ENCODE data around the gene L3MBTL4. TPM values are rescaled to one million over a fixed set of nuclear protein-coding genes. Genes with fewer than 3 reads are reported as not detected.

Gene L3MBTL4
- total and polyA plus RNA-seq, 3 experiments from 2014 or later, result 0.07 to 0.18 (median 0.13) TPM

GRCh38 chr18:5986257-5986931 is 428.3 kb downstream of the L3MBTL4 start:
- no peak for DNase-seq
- ChIA-PET POLR2A (no interaction called here), CTCF (no interaction called here)
- no peaks in the 10 kb centered on the region for H3K27me3 ChIP-seq (ENCODE audit: insufficient read depth, low read length, poor library complexity, severe bottlenecking)
- H3K27ac Mint-ChIP-seq, result no peak overlapping the region
- no peak overlapping the region for H3K4me3 ChIP-seq (ENCODE audit: low read length)
- H3K4me1 Mint-ChIP-seq, result no peaks in the 10 kb centered on the region
- H3K36me3 Mint-ChIP-seq, result no peaks in the 10 kb centered on the region
- no peaks in the 10 kb centered on the region for H3K9me3 ChIP-seq (ENCODE audit: low read length)
- peaks cover 0 to 3% (median 0%) of the 10 kb centered on the region in 5 donors for H3K9me3 Mint-ChIP-seq
- H3K36me3 ChIP-seq (ENCODE audit: insufficient read depth, low read length), result no peaks in the 10 kb centered on the region
- H3K27me3 Mint-ChIP-seq, result no peaks in the 10 kb centered on the region
- no peak overlapping the region for H3K4me3 Mint-ChIP-seq
- H3K27ac ChIP-seq (ENCODE audit: low read depth, low read length), result no peak overlapping the region
- no peaks in the 10 kb centered on the region for H3K4me1 ChIP-seq (ENCODE audit: insufficient read depth, low read length)

DNA sequence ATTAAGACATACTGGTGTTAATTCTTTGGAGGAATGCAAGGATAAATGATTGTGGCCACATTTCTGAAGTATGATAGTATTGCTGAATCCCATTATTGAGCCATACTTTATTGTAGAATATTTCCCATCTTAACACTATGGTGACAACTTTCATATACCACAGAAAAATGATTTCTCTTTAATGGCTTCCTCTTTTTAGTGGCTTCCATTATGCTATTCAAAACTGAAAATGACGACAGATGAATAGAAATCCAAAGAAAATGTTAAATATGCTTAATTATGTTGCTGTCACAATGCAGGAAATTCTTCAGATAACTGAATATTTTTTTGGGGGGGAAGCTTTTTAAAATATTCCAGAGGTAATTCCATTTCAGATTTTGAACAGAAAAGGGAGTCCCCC is 430.5 kb downstream of the L3MBTL4 start:
- Histone ChIP-seq H3K36me3 (ENCODE audit: insufficient read depth, low read length) (no peaks in the 10 kb centered on the region), H3K9me3 (ENCODE audit: low read length) (no peaks in the 10 kb centered on the region), H3K4me1 (ENCODE audit: insufficient read depth, low read length) (no peaks in the 10 kb centered on the region), H3K27me3 (ENCODE audit: insufficient read depth, low read length, poor library complexity, severe bottlenecking) (no peaks in the 10 kb centered on the region), H3K27ac (ENCODE audit: low read depth, low read length) (no peak overlapping the region), H3K4me3 (ENCODE audit: low read length) (no peak overlapping the region)
- no peak for DNase-seq
- no peaks in the 10 kb centered on the region for H3K36me3 Mint-ChIP-seq
- peaks cover 0 to 3% (median 0%) of the 10 kb centered on the region in 5 donors for H3K9me3 Mint-ChIP-seq
- H3K27ac Mint-ChIP-seq, result no peak overlapping the region
- ChIA-PET CTCF (no interaction called here), POLR2A (no interaction called here)
- H3K4me3 Mint-ChIP-seq, result no peak overlapping the region
- no peaks in the 10 kb centered on the region for H3K4me1 Mint-ChIP-seq
- no peaks in the 10 kb centered on the region for H3K27me3 Mint-ChIP-seq

DNA sequence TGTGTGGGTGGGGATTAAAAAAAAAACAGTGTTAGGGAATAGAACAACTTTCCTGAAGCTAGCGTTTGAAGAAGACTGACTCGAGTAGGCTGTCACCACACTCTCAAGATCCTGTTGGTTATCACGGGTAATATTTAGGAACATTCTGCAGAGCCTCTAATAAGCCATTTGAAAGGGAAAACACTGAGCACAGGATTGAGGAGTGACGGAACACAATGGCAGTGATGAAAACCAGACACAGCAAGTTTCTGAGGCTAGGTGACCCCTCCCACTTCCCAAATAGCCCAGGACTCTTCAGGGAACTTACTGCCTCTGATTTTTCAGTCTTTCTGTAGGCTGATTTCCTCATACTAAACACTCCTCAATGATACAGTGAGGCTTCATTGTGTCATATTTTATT is 431.2 kb downstream of the L3MBTL4 start:
- Mint-ChIP-seq H3K4me1 (no peaks in the 10 kb centered on the region), H3K27me3 (no peaks in the 10 kb centered on the region), H3K9me3 (peaks cover 0 to 3% (median 0%) of the 10 kb centered on the region in 5 donors), H3K4me3 (no peak overlapping the region), H3K27ac (no peak overlapping the region), H3K36me3 (no peaks in the 10 kb centered on the region)
- H3K4me3 ChIP-seq (ENCODE audit: low read length), result no peak overlapping the region
- CTCF ChIA-PET, result no interaction called here
- H3K27ac ChIP-seq (ENCODE audit: low read depth, low read length), result no peak overlapping the region
- H3K9me3 ChIP-seq (ENCODE audit: low read length), result no peaks in the 10 kb centered on the region
- no peaks in the 10 kb centered on the region for H3K36me3 ChIP-seq (ENCODE audit: insufficient read depth, low read length)
- POLR2A ChIA-PET, result no interaction called here
- no peak for DNase-seq
- H3K27me3 ChIP-seq (ENCODE audit: insufficient read depth, low read length, poor library complexity, severe bottlenecking), result no peaks in the 10 kb centered on the region
- no peaks in the 10 kb centered on the region for H3K4me1 ChIP-seq (ENCODE audit: insufficient read depth, low read length)

DNA sequence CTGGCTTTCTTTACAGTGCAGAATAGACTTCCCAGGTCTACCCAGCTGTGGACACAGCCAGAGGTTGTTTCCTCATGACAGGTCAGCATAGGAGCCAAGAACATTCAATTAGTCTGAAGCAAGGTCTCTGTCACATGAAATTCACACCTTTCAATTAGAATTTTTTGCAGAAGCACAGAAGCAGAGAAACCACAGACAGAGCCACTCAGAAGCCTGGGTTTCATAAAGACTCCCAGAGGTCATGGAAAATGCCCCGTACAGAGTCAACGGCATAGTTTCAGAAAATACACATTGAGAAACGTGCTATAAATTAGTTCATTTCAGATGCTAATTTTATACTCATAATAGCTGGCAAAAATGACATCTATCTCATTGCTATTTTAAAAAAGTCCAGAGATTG is 432.4 kb downstream of the L3MBTL4 start:
- H3K9me3 ChIP-seq (ENCODE audit: low read length), result no peaks in the 10 kb centered on the region
- ChIA-PET POLR2A (no interaction called here), CTCF (no interaction called here)
- H3K4me1 ChIP-seq (ENCODE audit: insufficient read depth, low read length), result no peaks in the 10 kb centered on the region
- H3K9me3 Mint-ChIP-seq, result peaks cover 0 to 3% (median 0%) of the 10 kb centered on the region in 5 donors
- no peaks in the 10 kb centered on the region for H3K4me1 Mint-ChIP-seq
- DNase-seq, result no peak
- H3K36me3 ChIP-seq (ENCODE audit: insufficient read depth, low read length), result no peaks in the 10 kb centered on the region
- no peaks in the 10 kb centered on the region for H3K27me3 ChIP-seq (ENCODE audit: insufficient read depth, low read length, poor library complexity, severe bottlenecking)
- no peaks in the 10 kb centered on the region for H3K27me3 Mint-ChIP-seq
- no peak overlapping the region for H3K4me3 Mint-ChIP-seq
- no peaks in the 10 kb centered on the region for H3K36me3 Mint-ChIP-seq
- H3K27ac Mint-ChIP-seq, result no peak overlapping the region
- no peak overlapping the region for H3K27ac ChIP-seq (ENCODE audit: low read depth, low read length)
- no peak overlapping the region for H3K4me3 ChIP-seq (ENCODE audit: low read length)

GRCh38 chr18:5980721-5981120 is 434.0 kb downstream of the L3MBTL4 start:
- H3K27me3 Mint-ChIP-seq, result no peaks in the 10 kb centered on the region
- no peak overlapping the region for H3K4me3 ChIP-seq (ENCODE audit: low read length)
- POLR2A ChIA-PET, result no interaction called here
- no peak overlapping the region for H3K27ac Mint-ChIP-seq
- DNase-seq, result no peak
- no peaks in the 10 kb centered on the region for H3K36me3 ChIP-seq (ENCODE audit: insufficient read depth, low read length)
- no peaks in the 10 kb centered on the region for H3K4me1 Mint-ChIP-seq
- no peaks in the 10 kb centered on the region for H3K27me3 ChIP-seq (ENCODE audit: insufficient read depth, low read length, poor library complexity, severe bottlenecking)
- no peaks in the 10 kb centered on the region for H3K4me1 ChIP-seq (ENCODE audit: insufficient read depth, low read length)
- H3K9me3 Mint-ChIP-seq, result peaks cover 0 to 2% (median 0%) of the 10 kb centered on the region in 5 donors
- peak overlapping the region in 1 of 7 donors; percentile 36 for H3K4me3 Mint-ChIP-seq
- CTCF ChIA-PET, result no interaction called here
- H3K36me3 Mint-ChIP-seq, result no peaks in the 10 kb centered on the region
- no peaks in the 10 kb centered on the region for H3K9me3 ChIP-seq (ENCODE audit: low read length)
- H3K27ac ChIP-seq (ENCODE audit: low read depth, low read length), result no peak overlapping the region

- Histone ChIP-seq H3K36me3 (ENCODE audit: insufficient read depth, low read length) (no peaks in the 10 kb centered on the region), H3K4me1 (ENCODE audit: insufficient read depth, low read length) (no peaks in the 10 kb centered on the region), H3K9me3 (ENCODE audit: low read length) (no peaks in the 10 kb centered on the region), H3K4me3 (ENCODE audit: low read length) (no peak overlapping the region), H3K27ac (ENCODE audit: low read depth, low read length) (no peak overlapping the region), H3K27me3 (ENCODE audit: insufficient read depth, low read length, poor library complexity, severe bottlenecking) (no peaks in the 10 kb centered on the region)
- CTCF ChIA-PET, result no interaction called here
- Mint-ChIP-seq H3K27me3 (no peaks in the 10 kb centered on the region), H3K27ac (no peak overlapping the region), H3K36me3 (no peaks in the 10 kb centered on the region), H3K4me3 (no peak overlapping the region), H3K4me1 (no peaks in the 10 kb centered on the region), H3K9me3 (no peaks in the 10 kb centered on the region)
- POLR2A ChIA-PET, result no interaction called here
- no peak for DNase-seq
Measured at GRCh38 chr18:5979971-5980457, 434.7 kb downstream of the L3MBTL4 start.

GRCh38 chr18:5979176-5979888 is 435.4 kb downstream of the L3MBTL4 start:
- CTCF ChIA-PET, result no interaction called here
- H3K27ac ChIP-seq (ENCODE audit: low read depth, low read length), result no peak overlapping the region
- POLR2A ChIA-PET, result no interaction called here

GRCh38 chr18:5977022-5977421 is 437.7 kb downstream of the L3MBTL4 start:
- H3K9me3 Mint-ChIP-seq, result no peaks in the 10 kb centered on the region
- Histone ChIP-seq H3K4me3 (ENCODE audit: low read length) (no peak overlapping the region), H3K4me1 (ENCODE audit: insufficient read depth, low read length) (no peaks in the 10 kb centered on the region), H3K36me3 (ENCODE audit: insufficient read depth, low read length) (no peaks in the 10 kb centered on the region), H3K9me3 (ENCODE audit: low read length) (no peaks in the 10 kb centered on the region), H3K27ac (ENCODE audit: low read depth, low read length) (no peak overlapping the region), H3K27me3 (ENCODE audit: insufficient read depth, low read length, poor library complexity, severe bottlenecking) (no peaks in the 10 kb centered on the region)
- ChIA-PET CTCF (no interaction called here), POLR2A (no interaction called here)
- no peak for DNase-seq
- no peaks in the 10 kb centered on the region for H3K36me3 Mint-ChIP-seq
- no peak overlapping the region for H3K4me3 Mint-ChIP-seq
- H3K27me3 Mint-ChIP-seq, result no peaks in the 10 kb centered on the region
- H3K27ac Mint-ChIP-seq, result no peak overlapping the region
- no peaks in the 10 kb centered on the region for H3K4me1 Mint-ChIP-seq

More at GRCh38 chr18:5979176-5979888, 435.4 kb downstream of the L3MBTL4 start:
- no peak overlapping the region for H3K4me3 ChIP-seq (ENCODE audit: low read length)
- Mint-ChIP-seq H3K27ac (no peak overlapping the region), H3K27me3 (no peaks in the 10 kb centered on the region), H3K4me1 (no peaks in the 10 kb centered on the region), H3K9me3 (no peaks in the 10 kb centered on the region), H3K36me3 (no peaks in the 10 kb centered on the region), H3K4me3 (no peak overlapping the region)
- no peaks in the 10 kb centered on the region for H3K36me3 ChIP-seq (ENCODE audit: insufficient read depth, low read length)
- no peaks in the 10 kb centered on the region for H3K27me3 ChIP-seq (ENCODE audit: insufficient read depth, low read length, poor library complexity, severe bottlenecking)
- no peak for DNase-seq
- no peaks in the 10 kb centered on the region for H3K4me1 ChIP-seq (ENCODE audit: insufficient read depth, low read length)
- H3K9me3 ChIP-seq (ENCODE audit: low read length), result no peaks in the 10 kb centered on the region

All from CD8-positive, alpha-beta memory T cell (primary cell).